Gastroesophageal sphincter (tissue), 3 donors: ENCODE data around the gene DIP2C.

Experiments
- EP300 ChIP-seq: sonication (generic); formaldehyde crosslinking; IDR thresholded peaks from one replicate; pipeline ENCODE4 v1.6.1; 2017; ENCODE audit warnings: antibody characterized with exemption, mild to moderate bottlenecking
- POLR2A ChIP-seq, 2 donors: fragments of 450-650 bp; IDR thresholded peaks; one replicate each; pipeline ENCODE4 v1.6.1; 2017; ENCODE audit warnings: antibody characterized with exemption in 2 of 2, mild to moderate bottlenecking in 2 of 2, moderate library complexity in 1 of 2
- TF ChIP-seq, protein P1 (sequence below), 4 experiments: fragments of 200-600 bp in 2 of 4; fragments of 450-650 bp in 2 of 4; sonication (generic) in 1 of 4; IDR thresholded peaks; one replicate each; pipeline ENCODE4 v1.5.1; 2017 to 2019; ENCODE audit warnings: antibody characterized with exemption in 4 of 4, mild to moderate bottlenecking in 2 of 4, moderate library complexity in 2 of 4

DNA sequence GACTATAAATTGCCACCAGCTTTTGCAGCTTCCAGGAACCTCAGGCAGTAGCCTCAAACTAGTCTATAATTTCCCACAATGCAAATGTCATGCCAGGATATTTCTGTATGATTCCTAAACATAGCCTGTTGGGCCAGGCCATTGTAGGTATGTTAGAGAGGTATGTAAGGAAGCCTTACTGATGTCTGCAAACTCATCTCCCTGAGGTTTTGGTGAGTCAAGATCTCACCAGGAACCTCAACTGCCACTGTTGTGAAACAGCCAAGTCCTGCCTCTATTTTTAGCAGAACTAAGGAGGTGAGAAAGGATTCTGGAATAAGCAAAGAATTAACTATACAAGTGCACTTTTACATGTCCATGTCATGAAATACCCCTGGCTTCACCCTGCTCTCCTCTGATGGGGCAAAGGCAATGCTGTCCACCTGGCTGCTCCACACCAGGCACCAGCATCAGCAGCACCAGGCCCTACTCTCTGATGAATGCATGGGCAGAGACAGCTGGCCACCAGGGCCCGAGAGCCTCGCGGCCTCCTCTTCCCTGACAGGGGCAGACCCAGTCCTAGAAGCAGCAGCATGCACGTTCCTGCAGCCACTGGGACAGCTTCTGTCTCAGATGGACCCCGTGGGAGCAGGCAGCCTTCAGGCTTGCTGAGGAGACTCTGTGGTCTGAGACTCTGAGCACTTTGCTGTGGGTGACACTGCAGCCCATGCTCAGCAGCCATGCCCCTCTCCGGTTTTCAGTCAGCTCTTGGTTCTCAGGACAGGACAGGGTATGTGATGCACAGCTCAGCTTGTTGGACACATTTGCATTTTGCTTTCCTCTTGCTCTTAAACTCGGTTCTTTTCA lies 407.0 kb downstream of the DIP2C start:
- TF ChIP-seq, protein P1, sequence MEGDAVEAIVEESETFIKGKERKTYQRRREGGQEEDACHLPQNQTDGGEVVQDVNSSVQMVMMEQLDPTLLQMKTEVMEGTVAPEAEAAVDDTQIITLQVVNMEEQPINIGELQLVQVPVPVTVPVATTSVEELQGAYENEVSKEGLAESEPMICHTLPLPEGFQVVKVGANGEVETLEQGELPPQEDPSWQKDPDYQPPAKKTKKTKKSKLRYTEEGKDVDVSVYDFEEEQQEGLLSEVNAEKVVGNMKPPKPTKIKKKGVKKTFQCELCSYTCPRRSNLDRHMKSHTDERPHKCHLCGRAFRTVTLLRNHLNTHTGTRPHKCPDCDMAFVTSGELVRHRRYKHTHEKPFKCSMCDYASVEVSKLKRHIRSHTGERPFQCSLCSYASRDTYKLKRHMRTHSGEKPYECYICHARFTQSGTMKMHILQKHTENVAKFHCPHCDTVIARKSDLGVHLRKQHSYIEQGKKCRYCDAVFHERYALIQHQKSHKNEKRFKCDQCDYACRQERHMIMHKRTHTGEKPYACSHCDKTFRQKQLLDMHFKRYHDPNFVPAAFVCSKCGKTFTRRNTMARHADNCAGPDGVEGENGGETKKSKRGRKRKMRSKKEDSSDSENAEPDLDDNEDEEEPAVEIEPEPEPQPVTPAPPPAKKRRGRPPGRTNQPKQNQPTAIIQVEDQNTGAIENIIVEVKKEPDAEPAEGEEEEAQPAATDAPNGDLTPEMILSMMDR (IDR thresholded peaks at IDR 0.05), result no peak
- no peak for TF ChIP-seq EP300
- TF ChIP-seq POLR2A (IDR thresholded peaks at IDR 0.05), result no peak
